ENCODE data around the gene PLPPR1.

DNA sequence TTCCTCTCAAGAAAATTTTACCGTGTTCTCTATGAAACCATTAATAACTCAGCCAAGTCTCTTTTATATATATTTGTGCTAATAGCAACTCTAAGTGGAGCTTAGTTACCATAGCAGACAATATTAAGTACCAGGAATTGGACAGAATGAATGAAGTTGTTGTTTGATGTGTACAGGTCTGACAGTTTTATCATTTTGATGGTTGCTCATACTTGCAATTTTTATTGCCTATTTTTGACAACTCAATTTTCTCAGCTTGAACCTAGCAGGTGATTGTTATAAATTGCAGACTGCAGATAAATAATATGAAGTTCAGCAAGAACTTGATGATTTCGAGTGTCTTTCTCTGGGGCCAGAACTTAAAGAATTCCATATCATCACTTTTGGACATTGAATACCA is 163.2 kb downstream of the PLPPR1 start:
- no peak for TF ChIP-seq POLR2AphosphoS5 (IDR thresholded peaks at IDR 0.05; ENCODE audit: low read depth, low read length)
- TF ChIP-seq TAF1 (IDR thresholded peaks at IDR 0.05; ENCODE audit: borderline replicate concordance, low read depth, low read length): no peak
